GM21737 (cell line): Measurements from ENCODE around the gene TATDN2.
A peak's percentile ranks its signal among the peaks of the same experiment; 100 is the strongest.

Source experiments
- ATAC-seq: cut with Tn5 transposase; IDR thresholded peaks from one replicate; pipeline ENCODE4 v1.9.1; 2021; ENCODE audit warnings: mild to moderate bottlenecking, moderate library complexity; ENCODE audit not compliant: unreplicated experiment

Gene TATDN2

DNA sequence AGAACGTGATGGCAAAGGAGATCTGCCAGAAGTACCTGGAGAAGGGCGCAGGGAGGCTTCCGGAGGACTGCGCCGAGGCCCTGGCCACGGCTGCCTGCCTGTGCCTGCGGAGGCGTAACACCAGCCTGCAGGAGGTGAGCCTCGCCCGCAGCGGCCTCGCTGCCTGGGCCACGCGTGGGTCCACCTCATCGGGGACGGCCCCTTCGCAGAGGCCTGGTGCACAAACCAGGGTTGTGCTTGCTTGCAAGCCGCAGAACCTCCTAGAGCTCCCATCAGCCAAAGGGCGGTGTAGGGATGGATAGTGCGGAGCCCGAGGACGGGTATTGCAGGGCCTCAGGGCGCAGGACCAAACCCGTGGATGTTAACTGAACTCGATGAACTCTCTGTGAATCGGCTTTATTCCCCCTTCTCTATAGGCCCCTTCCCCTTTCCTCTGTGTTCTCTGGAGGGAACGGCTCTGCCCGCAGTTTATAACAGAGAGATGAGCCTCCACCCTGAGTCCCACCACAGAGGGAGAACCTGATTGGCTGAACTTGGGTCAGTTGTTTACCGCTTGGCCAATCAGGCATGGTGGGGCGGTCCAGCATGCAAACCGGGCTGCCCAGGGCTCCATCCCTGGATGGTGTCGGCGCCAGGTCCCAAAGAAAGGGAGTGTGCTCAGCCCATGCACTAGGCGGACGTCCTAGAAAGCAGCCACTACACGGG, 13.6 kb upstream of the TATDN2 start:
- ATAC-seq = no peak

DNA sequence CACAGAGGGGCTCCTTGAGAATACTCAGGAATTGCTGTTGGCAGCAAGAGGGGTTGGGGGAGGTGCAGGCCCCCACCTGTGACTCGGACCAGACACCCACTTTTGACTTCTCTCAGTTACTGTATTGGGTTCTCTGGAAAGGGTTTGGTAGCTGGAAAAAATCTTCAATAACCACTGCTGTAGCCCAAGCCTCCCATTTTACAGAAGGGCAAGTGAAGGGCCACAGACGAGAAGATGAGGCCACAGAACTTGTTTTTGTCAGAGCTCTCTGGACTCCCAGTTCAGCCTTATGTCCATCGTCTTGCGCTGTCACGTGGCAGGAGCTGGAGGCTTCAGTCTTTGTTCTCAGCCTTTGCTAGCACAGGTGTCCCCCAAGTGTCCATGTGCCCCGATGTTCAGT, 12.7 kb upstream of the TATDN2 start:
- no peak for ATAC-seq

DNA sequence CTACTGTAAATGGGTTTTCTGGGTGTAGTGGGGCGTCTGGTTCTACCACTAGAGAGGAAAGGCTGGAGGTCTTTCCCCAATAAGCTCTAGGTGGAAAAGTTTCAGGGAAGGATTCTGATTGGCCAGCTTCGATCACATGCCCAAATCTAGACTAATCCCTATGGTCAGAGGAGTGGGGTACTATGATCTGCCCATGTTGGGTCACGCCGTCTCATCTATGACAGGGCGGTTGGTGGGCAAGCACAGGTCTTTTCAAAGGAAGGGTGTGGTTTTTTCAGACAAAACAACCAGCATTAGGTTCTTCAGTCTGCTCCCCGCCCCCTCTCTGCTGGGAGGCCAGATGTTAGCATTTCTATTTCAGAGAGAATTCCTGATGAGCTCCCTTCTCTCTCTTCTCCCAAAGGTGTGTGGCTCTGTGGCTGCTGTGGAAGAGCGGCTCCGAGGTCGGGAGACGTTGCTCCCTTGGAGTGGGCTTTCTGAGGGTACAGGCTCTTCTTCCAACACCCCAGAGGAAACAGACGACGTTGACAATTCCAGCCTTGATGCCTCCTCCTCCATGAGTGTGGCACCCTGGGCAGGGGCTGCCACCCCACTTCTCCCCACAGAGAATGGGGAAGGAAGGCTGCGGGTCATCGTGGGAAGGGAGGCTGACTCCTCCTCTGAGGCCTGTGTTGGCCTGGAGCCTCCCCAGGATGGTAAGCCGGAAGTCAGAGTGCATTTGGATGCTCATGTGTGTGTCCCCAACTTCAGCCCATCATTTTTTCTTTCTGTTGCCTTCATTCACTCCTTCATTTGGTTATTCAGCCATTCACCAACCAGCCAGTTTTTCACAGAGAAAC, 9.7 kb upstream of the TATDN2 start:
- ATAC-seq = no peak

DNA sequence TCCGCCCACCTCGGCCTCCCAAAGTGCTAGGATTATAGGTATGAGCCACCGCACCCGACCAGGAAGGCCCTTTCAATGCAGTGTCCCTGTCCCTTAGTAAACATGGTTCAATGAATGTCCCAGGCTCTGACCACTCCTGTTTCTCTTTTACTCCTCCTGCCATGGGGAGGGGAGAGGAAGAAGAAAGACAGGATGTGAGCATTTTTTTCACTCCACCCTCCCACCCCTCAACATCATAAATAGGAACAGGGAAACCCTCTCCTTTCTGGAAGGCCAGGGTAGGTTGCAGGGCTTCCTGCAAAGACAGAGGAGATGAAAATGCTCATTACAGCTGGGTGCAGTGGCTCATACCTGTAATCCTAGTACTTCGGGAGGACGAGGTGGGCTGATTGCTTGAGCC, 7.5 kb upstream of the TATDN2 start:
- ATAC-seq = no peak

DNA sequence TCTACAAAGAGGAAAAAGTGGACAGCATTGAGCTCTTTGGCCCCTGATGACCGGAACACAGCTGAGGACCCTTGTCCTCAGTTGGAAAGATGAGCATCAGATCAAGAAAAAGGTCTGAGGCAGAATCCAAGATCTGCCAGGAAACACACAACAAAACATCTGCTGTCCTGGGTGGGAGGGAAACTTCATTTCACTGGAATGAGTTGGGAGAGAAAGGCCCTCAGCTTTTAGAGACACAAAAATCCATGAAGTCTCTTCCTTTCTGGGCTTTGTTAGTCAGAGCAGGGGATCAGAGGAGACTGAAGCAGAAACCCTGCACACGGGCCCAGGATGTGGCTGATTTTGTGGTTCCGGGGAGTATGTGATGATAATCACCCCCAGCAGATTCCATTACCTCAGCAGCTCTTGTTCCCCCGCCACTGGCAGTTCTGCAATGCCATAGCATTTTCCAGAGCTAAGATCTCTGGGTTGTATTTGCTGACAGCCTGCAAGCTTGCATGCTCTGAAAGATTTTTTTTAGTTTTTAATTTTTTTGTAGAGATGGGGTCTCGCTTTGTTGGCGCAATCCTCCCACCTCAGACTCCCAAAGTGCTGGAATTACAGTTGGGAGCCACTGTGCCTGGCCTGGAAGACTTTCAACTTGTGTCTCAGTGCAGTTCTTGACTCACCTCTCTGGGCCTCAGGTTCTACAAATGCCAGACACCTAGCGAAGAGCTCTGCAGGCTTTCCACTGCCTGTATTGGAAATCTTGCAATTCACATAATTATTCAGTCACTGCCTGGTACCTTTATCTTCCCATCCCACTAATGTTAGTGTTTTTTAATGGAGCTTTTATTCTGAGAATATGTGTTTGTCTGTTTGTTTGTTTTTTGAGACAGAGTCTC, 5.8 kb upstream of the TATDN2 start:
- ATAC-seq = no peak

DNA sequence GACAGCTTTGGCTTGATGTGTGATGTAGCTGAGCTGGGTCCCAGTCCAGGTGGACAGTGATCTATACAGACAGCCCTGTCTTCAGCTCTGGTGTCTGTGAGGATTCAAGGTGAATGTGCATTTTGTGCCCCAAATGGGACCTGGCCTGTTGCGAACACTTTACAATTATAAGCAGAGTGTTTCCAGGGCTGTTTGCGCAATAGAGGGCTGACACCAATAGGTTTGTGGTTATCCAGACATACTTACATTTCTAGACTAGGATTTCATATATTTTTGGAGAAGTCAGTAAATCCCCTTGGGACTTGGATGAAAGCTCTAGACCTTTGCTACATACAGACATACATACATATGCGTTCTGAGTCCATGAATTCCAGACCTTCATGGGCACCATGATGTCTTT, 4.2 kb upstream of the TATDN2 start:
- no peak for ATAC-seq

DNA sequence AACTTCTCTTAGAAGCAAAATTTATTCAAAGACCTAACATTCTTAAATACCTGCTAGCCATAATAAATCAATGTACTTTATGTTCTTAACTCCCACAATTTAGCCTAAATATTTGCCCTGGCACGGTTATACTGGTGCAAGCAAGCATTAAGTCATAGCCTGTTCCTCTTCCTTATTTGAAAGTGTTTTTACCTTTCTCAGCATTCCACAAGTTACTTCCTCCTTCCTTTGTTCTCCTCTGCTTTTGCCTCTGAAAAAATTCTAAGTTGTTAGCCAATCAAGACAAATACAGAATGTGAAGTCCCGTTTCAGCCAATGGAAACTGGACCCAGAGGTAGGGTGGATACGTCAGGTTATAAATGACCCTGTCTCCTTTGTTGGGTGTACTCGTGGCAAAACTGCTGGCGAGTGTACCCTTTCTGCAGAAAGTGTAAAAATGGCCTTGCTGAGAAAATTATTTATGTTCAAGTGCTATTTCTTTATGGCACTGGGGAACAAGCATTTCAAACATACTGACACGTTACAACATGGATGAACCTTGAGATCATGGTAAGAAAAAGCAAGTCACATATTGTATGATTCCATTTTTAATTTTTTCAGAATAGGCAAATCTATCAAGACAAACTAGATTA, 3.1 kb upstream of the TATDN2 start:
- no peak for ATAC-seq

DNA sequence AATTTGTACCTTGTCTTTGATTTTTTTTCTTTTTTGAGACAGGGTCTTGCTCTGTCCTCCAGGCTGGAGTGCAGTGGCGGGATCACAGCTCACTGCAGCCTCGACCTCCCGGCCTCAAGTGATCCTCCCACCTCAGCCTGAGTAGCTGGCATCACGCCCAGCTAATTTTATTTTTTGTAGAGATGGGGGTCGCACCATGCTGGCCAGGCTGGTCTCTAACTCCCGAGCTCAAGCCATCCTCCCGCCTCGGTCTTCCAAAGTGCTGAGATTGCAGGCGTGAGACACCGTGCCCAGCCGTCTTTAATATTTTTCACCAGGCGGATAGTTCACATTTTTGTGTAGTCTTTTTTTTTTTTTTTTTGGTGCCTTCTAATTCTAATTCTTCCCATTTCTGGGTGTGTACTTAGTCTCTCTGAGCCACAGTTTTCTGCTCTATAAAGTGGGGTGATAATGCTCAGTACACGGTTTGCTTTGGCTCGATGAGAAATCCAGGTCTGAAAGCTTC, 528 bp upstream of the TATDN2 start:
- no peak for ATAC-seq

DNA sequence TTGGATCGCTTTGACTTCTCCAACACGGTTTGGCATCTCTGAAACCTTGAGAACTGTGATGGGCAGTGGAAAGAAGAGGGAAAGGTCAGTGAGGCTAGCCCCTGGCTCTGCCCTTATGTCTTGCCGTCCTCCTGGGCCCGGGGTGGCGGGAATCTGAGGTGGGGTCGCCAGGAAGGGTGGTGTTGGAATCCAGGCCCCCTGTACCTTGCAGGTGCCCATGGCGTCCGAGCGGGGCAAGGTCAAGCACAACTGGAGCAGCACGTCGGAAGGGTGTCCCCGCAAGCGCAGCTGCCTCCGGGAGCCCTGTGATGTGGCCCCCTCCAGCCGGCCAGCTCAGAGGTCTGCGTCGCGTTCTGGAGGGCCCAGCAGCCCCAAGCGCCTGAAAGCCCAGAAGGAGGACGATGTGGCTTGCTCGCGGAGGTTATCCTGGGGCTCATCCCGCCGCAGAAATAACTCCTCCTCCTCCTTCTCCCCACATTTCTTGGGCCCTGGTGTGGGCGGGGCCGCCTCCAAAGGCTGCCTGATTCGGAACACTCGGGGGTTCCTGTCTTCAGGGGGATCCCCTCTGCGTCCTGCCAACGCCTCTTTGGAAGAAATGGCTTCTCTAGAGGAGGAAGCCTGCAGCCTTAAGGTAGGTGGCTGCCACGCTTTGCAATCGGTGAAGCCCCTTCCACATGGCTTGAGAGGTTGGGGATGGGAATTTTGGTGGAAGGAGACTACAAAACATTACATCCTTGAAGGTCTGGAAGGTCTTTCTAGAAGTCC, 907 bp downstream of the TATDN2 start:
- ATAC-seq = peak; percentile 30

DNA sequence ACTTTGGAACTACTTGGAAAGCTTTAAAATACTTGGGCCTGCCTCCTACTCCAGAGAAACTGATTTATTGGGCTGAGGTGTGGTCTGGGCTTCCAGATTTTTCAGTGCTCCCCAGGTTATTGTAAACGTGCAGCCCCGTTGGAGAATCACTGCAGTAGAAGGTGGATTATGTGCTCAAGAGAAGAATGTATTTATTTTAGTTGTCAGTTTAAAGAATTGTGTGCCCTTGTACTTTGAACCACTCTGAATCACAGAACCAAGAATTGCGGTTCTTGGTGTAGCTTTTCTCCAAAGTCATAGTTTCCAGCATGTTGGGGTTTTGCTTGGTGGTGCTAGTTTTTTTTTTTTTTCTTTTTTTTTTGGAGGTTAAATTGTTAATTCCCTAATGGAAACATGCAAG, 1.6 kb downstream of the TATDN2 start:
- no peak for ATAC-seq

DNA sequence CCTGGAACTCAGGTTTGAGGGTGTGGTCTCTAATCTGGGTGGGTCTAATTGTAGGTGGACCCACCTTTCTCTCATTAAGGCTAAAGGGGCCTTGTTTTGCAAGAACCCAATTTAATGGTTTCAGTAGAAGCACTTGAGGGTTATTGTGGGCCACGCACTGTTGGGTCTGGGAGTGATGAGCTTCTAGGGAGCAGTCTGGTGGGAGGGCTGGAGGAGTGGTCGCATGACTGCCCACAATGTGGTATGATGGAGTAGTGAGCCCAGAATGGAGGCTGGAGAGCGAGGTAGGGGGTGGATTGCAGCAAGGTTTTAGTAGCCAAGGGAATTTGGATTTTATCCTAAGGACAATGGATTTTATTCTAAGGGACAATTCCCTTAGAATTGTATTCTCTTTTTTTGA, 2.7 kb downstream of the TATDN2 start:
- no peak for ATAC-seq

DNA sequence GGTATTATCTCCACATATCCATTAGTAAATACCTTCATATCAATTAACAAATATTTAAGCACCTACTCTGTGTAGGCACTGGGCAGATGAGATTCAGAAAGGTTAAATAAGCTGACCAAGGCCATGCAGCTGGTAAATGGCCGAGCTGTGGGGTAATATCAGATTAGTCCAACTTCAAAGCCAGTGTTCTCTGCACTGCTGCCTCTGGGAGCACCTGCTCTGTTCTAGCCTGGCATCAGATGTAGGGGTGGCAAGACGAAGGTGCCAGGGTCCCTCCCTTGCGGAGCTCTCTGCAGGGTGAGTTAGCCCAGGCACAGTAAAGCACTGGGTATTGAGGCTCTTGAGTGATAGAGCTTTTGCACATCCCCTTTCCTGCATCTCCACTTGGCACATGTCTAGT, 5.5 kb downstream of the TATDN2 start:
- no peak for ATAC-seq

DNA sequence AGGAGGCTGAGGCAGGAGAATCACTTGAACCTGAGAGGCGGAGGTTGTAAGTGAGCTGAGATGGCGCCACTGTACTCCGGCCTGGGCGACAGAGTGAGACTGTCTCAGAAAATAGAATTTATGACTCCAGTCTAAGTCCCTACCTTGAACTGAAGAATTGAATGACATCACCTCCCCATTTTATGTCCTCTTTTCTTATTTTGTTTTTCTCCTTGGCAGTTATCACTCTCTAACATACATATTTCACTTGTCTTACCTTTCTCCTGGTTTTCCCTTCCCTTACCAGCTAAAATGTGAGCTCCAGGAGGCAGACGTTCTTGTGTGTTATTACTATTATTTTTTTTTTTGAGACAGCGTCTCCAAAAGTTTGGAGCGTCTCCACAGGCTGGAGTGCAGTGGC, 7.6 kb downstream of the TATDN2 start:
- ATAC-seq = no peak

DNA sequence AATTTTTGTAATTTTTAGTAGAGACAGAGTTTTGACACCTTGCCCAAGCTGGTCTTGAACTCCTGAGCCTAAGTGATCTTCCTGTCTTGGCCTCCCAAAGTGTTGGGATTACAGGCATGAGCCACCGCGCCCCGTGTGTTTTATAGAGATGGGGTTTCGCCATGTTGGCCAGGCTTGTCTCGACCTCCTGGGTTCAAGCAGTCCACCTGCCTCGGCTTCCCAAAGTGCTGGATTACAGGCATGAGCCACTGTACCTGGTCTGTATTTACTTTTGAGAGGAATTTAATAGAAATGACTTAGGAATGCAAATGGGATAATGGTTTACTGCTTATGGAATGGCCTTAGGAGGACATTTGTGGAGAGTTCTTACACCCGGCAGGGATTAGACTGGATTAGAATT, 10.8 kb downstream of the TATDN2 start:
- no peak for ATAC-seq

DNA sequence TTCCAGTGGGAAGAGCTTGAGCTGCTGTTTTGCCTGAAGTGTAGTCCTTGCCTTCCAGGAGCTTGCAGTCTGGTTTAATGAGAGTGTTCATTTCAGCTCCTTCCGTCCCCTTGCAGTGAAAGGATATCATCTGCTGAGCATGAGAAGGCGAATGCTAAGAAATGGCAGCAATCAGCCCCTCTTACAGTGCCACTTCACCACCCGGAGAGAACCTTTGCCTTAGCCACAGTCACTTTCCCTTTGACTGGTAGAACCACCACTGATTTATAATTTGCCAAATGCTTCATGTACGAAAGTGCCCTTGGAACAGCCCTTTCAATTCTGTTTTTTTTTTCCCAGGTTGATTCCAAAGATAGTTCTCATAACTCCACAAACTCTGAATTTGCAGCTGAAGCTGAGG, 11.5 kb downstream of the TATDN2 start:
- ATAC-seq = no peak

DNA sequence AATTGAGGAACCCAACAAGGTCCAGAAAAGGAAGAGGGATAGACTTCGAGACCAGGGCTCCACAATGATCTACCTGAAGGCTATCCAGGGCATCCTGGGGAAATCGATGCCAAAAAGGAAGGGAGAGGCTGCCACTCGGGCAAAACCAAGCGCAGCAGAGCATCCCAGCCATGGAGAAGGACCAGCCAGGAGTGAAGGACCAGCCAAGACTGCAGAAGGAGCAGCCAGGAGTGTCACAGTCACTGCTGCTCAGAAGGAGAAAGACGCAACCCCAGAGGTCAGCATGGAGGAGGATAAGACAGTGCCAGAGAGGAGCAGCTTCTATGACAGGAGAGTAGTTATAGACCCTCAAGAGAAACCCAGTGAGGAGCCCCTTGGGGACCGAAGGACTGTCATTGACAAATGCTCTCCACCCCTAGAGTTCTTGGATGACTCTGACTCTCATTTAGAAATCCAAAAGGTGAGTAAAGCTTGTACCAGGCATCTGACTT, 12.0 kb downstream of the TATDN2 start:
- ATAC-seq = no peak

DNA sequence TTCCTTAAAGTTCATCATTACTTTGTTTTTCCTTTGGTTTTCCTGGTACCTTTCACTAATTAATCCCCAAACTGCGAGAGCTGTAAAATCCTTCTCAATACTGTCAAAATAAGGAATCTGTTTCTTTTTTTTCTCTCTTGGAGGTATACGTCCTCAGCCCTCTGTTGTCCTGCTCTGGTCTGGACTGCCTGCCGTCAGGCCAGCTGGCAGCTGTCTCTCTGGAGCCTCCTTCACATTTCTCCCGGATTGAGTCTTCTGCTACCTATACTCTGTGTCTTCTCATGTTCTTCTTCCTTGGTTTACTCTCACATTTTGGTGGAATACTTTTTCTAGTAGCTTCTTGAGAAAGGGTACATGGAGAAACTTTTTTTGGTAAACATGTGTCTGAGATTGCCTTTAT, 13.8 kb downstream of the TATDN2 start:
- ATAC-seq = no peak

DNA sequence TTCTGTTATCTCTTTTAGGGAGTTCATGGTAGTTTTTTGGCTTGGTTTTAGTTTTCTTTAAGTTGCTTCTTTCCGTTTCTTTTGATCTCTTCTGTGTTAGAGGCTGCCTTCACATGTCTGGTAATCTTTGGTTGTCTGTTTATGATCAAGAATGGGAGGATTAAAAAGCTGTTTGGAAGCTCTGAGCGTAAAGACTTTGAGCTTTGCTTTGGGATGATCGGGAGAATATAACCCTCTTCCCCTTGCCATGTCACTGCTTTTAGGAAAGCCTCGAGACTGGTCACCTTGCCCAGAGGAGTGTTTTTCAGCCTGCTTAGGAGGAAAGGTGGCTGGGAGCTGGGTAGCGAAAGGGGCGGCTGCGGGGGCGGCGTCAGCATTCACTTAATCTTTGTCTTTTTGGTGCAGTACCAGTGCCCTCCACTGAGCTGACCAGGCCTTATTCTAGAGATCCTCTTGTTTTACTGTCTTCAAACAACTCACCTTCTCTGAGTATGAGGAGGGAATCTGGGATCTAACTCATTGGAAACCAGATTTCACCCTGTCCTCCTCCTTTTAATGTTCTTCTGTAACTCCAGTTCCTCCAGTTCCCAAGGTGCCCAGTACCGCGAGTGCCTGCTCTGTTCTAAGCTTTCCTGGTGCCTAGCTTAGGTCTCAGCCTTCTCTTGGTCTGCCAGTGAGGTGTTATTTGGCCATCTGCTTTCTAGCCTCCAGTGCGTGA, 15.5 kb downstream of the TATDN2 start:
- no peak for ATAC-seq

DNA sequence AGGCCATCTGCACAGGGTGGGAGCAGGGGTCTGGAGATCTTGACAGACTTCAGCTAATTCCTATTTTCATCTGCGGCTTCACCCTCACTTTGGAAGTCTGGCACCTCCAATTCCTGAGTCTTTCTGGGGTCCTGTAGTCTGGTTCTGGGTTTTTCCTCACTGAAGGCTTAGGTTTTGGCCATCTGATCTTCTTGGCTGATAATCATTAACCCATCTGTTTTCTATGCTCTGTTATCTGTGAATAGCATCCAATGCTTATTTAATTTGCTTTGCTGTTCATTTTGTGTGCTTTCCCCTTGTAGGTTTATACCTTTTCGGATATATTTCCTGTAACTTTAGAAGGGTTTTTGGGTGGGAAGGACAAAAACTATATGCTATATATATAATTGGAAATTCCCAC, 17.6 kb downstream of the TATDN2 start:
- ATAC-seq = no peak
